SK-N-SH (cell line): ENCODE results near the gene MRPL36.

Experiments
- CTCF ChIP-seq: fragments of 200-600 bp; sonication (generic); IDR thresholded peaks from 2 replicates; pipeline ENCODE4 v1.6.1; 2017; ENCODE audit warnings: antibody characterized with exemption, mild to moderate bottlenecking, moderate library complexity
- EP300 ChIP-seq, 2 experiments: IDR thresholded peaks; 2 replicates each; pipeline versions ENCODE4 v1.4.0 to v1.6.1; 2012; ENCODE audit warnings: borderline replicate concordance in 1 of 2, low read depth in 1 of 2, low read length in 1 of 2
- EZH2phosphoT487 ChIP-seq: fragments of 200-600 bp; sonication (generic); IDR thresholded peaks from 2 replicates; pipeline ENCODE4 v1.6.1; 2017; ENCODE audit warnings: low read depth, mixed run types, mild to moderate bottlenecking, antibody characterized with exemption, moderate library complexity, borderline replicate concordance
- GABPA ChIP-seq: IDR thresholded peaks from 2 replicates; pipeline ENCODE4 v1.4.0; 2012; ENCODE audit warnings: low read depth, mild to moderate bottlenecking
- JUND ChIP-seq: IDR thresholded peaks from 2 replicates; pipeline ENCODE4 v1.4.0; 2012
- PBX3 ChIP-seq: IDR thresholded peaks from 2 replicates; pipeline ENCODE4; 2012
- POLR2AphosphoS5 ChIP-seq: IDR thresholded peaks from 2 replicates; pipeline ENCODE4 v1.6.1; 2012; ENCODE audit warnings: low read depth, low read length
- RCOR1 ChIP-seq: fragments of 150-350 bp; IDR thresholded peaks from 2 replicates; pipeline ENCODE4 v1.6.1; 2017; ENCODE audit warnings: antibody characterized with exemption, low read length
- REST ChIP-seq: IDR thresholded peaks from 2 replicates; pipeline ENCODE4 v1.6.1; 2012; ENCODE audit warnings: mild to moderate bottlenecking, low read depth, low read length, moderate library complexity
- RXRA ChIP-seq: IDR thresholded peaks from 2 replicates; pipeline ENCODE4 v1.4.0; 2012; ENCODE audit warnings: low read depth, mild to moderate bottlenecking, borderline replicate concordance
- TAF1 ChIP-seq: IDR thresholded peaks from 2 replicates; pipeline ENCODE4 v1.6.1; 2012; ENCODE audit warnings: low read depth, mild to moderate bottlenecking, low read length, moderate library complexity, borderline replicate concordance
- USF2 ChIP-seq: fragments of 150-350 bp; IDR thresholded peaks from 2 replicates; pipeline ENCODE4 v1.6.1; 2017; ENCODE audit warnings: antibody characterized with exemption, low read length, low read depth, borderline replicate concordance
- YY1 ChIP-seq: IDR thresholded peaks from 2 replicates; pipeline ENCODE4 v1.4.0; 2012; ENCODE audit warnings: low read depth, mild to moderate bottlenecking

- TF ChIP-seq YY1 (no peak), RCOR1 (no peak), EZH2phosphoT487 (no peak), TAF1 (no peak), POLR2AphosphoS5 (no peak), CTCF (no peak), EP300 (IDR thresholded peaks at IDR 0.05; ENCODE audit: borderline replicate concordance in 1 of 2, low read depth in 1 of 2, low read length in 1 of 2) (no peak), PBX3 (no peak), RXRA (no peak), REST (no peak), JUND (no peak), USF2 (no peak), GABPA (no peak)
Measured at GRCh38 chr5:1760231-1760630, 39.4 kb downstream of the MRPL36 start.
